ENCODE measurements around the gene SCD5. TPM values are rescaled to one million over a fixed set of nuclear protein-coding genes. Genes with fewer than 3 reads are reported as not detected.

SCD5 gene
- polyA plus RNA-seq, 1 donor from 2014 or later = 212 TPM

DNA sequence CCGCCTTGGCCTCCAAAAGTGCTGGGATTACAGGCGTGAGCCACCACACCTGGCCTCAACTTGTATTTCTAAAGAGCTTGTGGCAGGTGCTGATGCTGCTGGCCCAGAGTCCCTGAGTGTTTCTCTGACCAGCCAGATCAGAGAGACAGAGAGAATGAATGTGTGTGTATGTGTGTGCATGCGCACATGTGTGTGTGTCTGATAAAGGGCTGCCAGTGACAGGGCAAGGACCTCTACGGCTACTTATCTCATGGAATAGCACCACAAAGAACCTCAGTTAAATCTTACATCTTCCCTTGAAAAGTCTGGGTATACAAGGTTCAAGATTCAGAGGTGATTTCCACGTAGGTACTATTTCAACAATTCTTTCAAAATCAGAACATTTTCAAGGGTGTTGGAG lies 86.0 kb downstream of the SCD5 start:
- H3K36me3 ChIP-seq (ENCODE audit: insufficient read depth, low read length) = no peaks in the 10 kb centered on the region
- TF ChIP-seq REST (IDR thresholded peaks at IDR 0.05; ENCODE audit: borderline replicate concordance) (no peak), RAD21 (conservative IDR thresholded peaks at IDR 0.05) (no peak), CTCF (IDR thresholded peaks at IDR 0.05; ENCODE audit: poor library complexity, severe bottlenecking) (no peak), EP300 (conservative IDR thresholded peaks at IDR 0.05; ENCODE audit: poor library complexity, severe bottlenecking) (no peak), MXI1 (conservative IDR thresholded peaks at IDR 0.05; ENCODE audit: poor library complexity, severe bottlenecking) (no peak), POLR2AphosphoS5 (IDR thresholded peaks at IDR 0.05) (no peak), EZH2 (IDR thresholded peaks at IDR 0.05; ENCODE audit: borderline replicate concordance, insufficient read depth, low read length, poor library complexity, severe bottlenecking) (no peak), TAF1 (IDR thresholded peaks at IDR 0.05; ENCODE audit: low read depth) (no peak), SMC3 (conservative IDR thresholded peaks at IDR 0.05; ENCODE audit: poor library complexity) (no peak)
- H3K27ac ChIP-seq (ENCODE audit: low read length) = no peak overlapping the region
- no peak overlapping the region for H3K4me2 ChIP-seq (ENCODE audit: low read length)
- H2AFZ ChIP-seq (ENCODE audit: low read depth, low read length) = no peak overlapping the region
- H3K9me3 ChIP-seq (ENCODE audit: low read length) = no peaks in the 10 kb centered on the region
- H3K27me3 ChIP-seq (ENCODE audit: insufficient read depth, low read depth, low read length) = no peaks in the 10 kb centered on the region
- H4K20me1 ChIP-seq (ENCODE audit: insufficient read depth) = no peaks in the 10 kb centered on the region
- H3K9ac ChIP-seq (ENCODE audit: low read length) = no peak overlapping the region
- H3K9me2 ChIP-seq (ENCODE audit: insufficient read depth, low read length) = no peaks in the 10 kb centered on the region
- no peaks in the 10 kb centered on the region for H3F3A ChIP-seq (ENCODE audit: insufficient read depth, low read length, poor library complexity, severe bottlenecking)
- H3K79me2 ChIP-seq (replicated peaks; ENCODE audit: insufficient read depth, low read length) = no peaks in the 10 kb centered on the region
- no peak overlapping the region for H3K4me3 ChIP-seq (ENCODE audit: low read length)

DNA sequence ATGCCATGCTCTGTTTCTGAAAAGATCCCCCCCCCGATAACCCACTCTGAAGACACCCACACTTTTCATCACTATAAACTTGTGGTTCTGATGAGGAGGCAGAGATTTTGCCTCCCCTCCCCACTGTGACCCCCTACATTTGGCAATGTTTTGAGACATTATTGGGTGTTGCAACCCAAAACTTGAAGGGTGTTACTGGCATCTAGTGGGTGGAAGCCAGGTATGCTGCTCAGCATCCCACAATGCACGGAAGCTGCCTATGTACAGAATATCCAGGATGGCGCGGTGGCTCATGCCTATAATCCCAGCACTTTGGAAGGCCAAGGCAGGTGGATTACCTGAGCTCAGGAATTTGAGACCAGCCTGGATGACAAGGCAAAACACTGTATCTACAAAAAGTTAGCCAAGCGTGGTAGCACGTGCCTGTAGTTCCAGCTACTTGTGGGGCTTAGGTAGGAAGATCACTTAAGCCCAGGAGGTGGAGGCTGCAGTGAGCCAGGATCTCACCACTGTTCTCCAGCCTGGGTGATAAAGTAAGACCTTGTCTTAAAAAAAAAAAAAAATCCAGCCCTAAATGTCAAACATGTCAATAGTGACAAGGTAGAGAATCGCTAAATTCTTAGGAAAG lies 87.3 kb downstream of the SCD5 start:
- no peak overlapping the region for H3K4me3 ChIP-seq (ENCODE audit: low read length)
- no peak for TF ChIP-seq REST (IDR thresholded peaks at IDR 0.05; ENCODE audit: borderline replicate concordance)
- TF ChIP-seq CTCF (IDR thresholded peaks at IDR 0.05; ENCODE audit: poor library complexity, severe bottlenecking) = no peak
- no peak for TF ChIP-seq POLR2AphosphoS5 (IDR thresholded peaks at IDR 0.05)
- TF ChIP-seq MXI1 (conservative IDR thresholded peaks at IDR 0.05; ENCODE audit: poor library complexity, severe bottlenecking) = no peak
- TF ChIP-seq RAD21 (conservative IDR thresholded peaks at IDR 0.05) = no peak
- no peak for TF ChIP-seq EP300 (conservative IDR thresholded peaks at IDR 0.05; ENCODE audit: poor library complexity, severe bottlenecking)
- no peak for TF ChIP-seq SMC3 (conservative IDR thresholded peaks at IDR 0.05; ENCODE audit: poor library complexity)
- TF ChIP-seq TAF1 (IDR thresholded peaks at IDR 0.05; ENCODE audit: low read depth) = no peak

More for the DNA sequence above, 87.3 kb downstream of the SCD5 start:
- H2AFZ ChIP-seq (ENCODE audit: low read depth, low read length) = no peak overlapping the region
- H4K20me1 ChIP-seq (ENCODE audit: insufficient read depth) = no peaks in the 10 kb centered on the region
- no peaks in the 10 kb centered on the region for H3K27me3 ChIP-seq (ENCODE audit: insufficient read depth, low read depth, low read length)
- H3K79me2 ChIP-seq (replicated peaks; ENCODE audit: insufficient read depth, low read length) = no peaks in the 10 kb centered on the region
- no peaks in the 10 kb centered on the region for H3F3A ChIP-seq (ENCODE audit: insufficient read depth, low read length, poor library complexity, severe bottlenecking)
- no peaks in the 10 kb centered on the region for H3K9me3 ChIP-seq (ENCODE audit: low read length)
- H3K9me2 ChIP-seq (ENCODE audit: insufficient read depth, low read length) = no peaks in the 10 kb centered on the region
- no peak overlapping the region for H3K9ac ChIP-seq (ENCODE audit: low read length)
- H3K27ac ChIP-seq (ENCODE audit: low read length) = no peak overlapping the region
- no peak overlapping the region for H3K4me2 ChIP-seq (ENCODE audit: low read length)
- no peaks in the 10 kb centered on the region for H3K36me3 ChIP-seq (ENCODE audit: insufficient read depth, low read length)

Measured in neural cell (in vitro differentiated cells).